ENCODE measurements around the gene SLC39A11.

GRCh38 chr17:73031472-73031871 lies 61.0 kb downstream of the SLC39A11 start:
- no peak for TF ChIP-seq PATZ1 (CRISPR knock-in tag; IDR thresholded peaks at IDR 0.05; ENCODE audit: borderline replicate concordance)
- TF ChIP-seq SNAI2 (CRISPR knock-in tag; IDR thresholded peaks at IDR 0.05) = no peak
- no peak for TF ChIP-seq RARB (CRISPR knock-in tag; IDR thresholded peaks at IDR 0.05)
- TF ChIP-seq, protein P1, sequence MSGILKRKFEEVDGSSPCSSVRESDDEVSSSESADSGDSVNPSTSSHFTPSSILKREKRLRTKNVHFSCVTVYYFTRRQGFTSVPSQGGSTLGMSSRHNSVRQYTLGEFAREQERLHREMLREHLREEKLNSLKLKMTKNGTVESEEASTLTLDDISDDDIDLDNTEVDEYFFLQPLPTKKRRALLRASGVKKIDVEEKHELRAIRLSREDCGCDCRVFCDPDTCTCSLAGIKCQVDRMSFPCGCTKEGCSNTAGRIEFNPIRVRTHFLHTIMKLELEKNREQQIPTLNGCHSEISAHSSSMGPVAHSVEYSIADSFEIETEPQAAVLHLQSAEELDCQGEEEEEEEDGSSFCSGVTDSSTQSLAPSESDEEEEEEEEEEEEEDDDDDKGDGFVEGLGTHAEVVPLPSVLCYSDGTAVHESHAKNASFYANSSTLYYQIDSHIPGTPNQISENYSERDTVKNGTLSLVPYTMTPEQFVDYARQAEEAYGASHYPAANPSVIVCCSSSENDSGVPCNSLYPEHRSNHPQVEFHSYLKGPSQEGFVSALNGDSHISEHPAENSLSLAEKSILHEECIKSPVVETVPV (CRISPR knock-in tag; IDR thresholded peaks at IDR 0.05) = no peak
- no peak for TF ChIP-seq ZNF70 (CRISPR knock-in tag; IDR thresholded peaks at IDR 0.05)
- TF ChIP-seq GLIS3 (CRISPR knock-in tag; IDR thresholded peaks at IDR 0.05) = no peak
- no peak for TF ChIP-seq POU6F1 (CRISPR knock-in tag; IDR thresholded peaks at IDR 0.05; ENCODE audit: borderline replicate concordance, low read depth)
- TF ChIP-seq ESRRG (CRISPR knock-in tag; IDR thresholded peaks at IDR 0.05) = no peak

All from SK-N-SH treated with all-trans-retinoic acid at 6 μM for 48 hours (cell line).